Ectodermal cell (in vitro differentiated cells): ENCODE measurements around the gene DGKZ.

Source experiments
- H3K27ac ChIP-seq: 2 replicates; pipeline ENCODE4 v1.7.0; 2013; ENCODE audit warnings: mild to moderate bottlenecking, low read depth, low read length; ENCODE audit not compliant: insufficient read depth, poor library complexity, severe bottlenecking
- H3K27me3 ChIP-seq: 2 replicates; pipeline ENCODE4 v1.7.0; 2013; ENCODE audit warnings: mild to moderate bottlenecking, low read length; ENCODE audit not compliant: insufficient read depth, control insufficient read depth, poor library complexity, severe bottlenecking
- H3K36me3 ChIP-seq: one replicate; pipeline ENCODE4 v1.7.0; 2013; ENCODE audit warnings: low read length; ENCODE audit not compliant: control insufficient read depth, insufficient read depth
- H3K4me1 ChIP-seq: one replicate; pipeline ENCODE4 v1.7.0; 2013; ENCODE audit warnings: low read length; ENCODE audit not compliant: control insufficient read depth, insufficient read depth
- H3K4me3 ChIP-seq: 2 replicates; pipeline ENCODE4 v1.7.0; 2013; ENCODE audit warnings: low read depth, low read length, control low read depth; ENCODE audit not compliant: insufficient read depth
- H3K9me3 ChIP-seq: 2 replicates; pipeline ENCODE4 v1.7.0; 2013; ENCODE audit warnings: mild to moderate bottlenecking, low read length, moderate library complexity; ENCODE audit not compliant: control insufficient read depth
- WGBS, 2 experiments: methylation state at CpG; one replicate each; pipeline ENCODE4 v1.1.7; 2013; ENCODE audit warnings: missing lambda C conversion rate in 2 of 2; 5-methylcytosine and 5-hydroxymethylcytosine counted together

DGKZ gene

DNA sequence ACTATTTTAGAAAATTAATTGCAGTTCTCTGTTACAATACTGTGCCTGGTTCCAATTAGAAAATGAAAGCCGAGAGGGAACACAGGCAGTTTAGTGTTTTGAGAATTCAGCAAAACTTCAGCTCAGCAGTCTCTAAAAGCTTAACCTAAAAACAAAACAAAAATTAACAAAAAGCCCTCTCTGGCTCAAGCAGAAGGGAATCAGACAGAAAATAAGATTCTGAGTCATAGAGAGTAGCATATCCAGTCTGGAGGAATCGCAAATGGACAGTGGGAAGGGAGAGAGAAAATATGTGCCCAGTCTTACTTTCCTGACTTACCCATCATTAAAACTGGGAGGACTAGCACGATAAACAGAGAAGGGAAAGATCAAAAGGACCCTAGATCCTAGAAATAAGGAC lies 82.5 kb downstream of the DGKZ start:
- Histone ChIP-seq H3K9me3 (no peaks in the 10 kb centered on the region), H3K27me3 (no peaks in the 10 kb centered on the region), H3K4me1 (no peaks in the 10 kb centered on the region), H3K36me3 (peaks cover 5% of the 10 kb centered on the region), H3K27ac (no peak overlapping the region), H3K4me3 (no peak overlapping the region)
- 96% methylated on average over 2 to 3 of the region's 3 CpGs for WGBS, 2 experiments
